Measurements from ENCODE around the gene MYPN.
"Not testable (repeated sequence)": the region's sequence is repeated elsewhere in the genome, so short reads cannot be mapped to it uniquely, and the experiment has no call there.

The MYPN gene

GRCh38 chr10:68155615-68156210 lies 46.4 kb downstream of the MYPN start:
- H3K27ac ChIP-seq, result no peak overlapping the region

GRCh38 chr10:68156373-68157185 lies 47.3 kb downstream of the MYPN start:
- Histone ChIP-seq H3K4me3 (no peak overlapping the region), H3K27ac (no peak overlapping the region)
- peak; percentile 73 for TF ChIP-seq CTCF (IDR thresholded peaks at IDR 0.05)
- DNase-seq (ENCODE audit: low spot score), result no peak

More at GRCh38 chr10:68155615-68156210, 46.4 kb downstream of the MYPN start:
- H3K4me3 ChIP-seq, result no peak overlapping the region
- no peak for TF ChIP-seq CTCF (IDR thresholded peaks at IDR 0.05)
- DNase-seq (ENCODE audit: low spot score), result no peak

GRCh38 chr10:68157522-68157921 lies 48.2 kb downstream of the MYPN start:
- H3K27ac ChIP-seq; DNase-seq (ENCODE audit: low spot score); H3K4me3 ChIP-seq: not testable (repeated sequence)

GRCh38 chr10:68158031-68158430 lies 48.7 kb downstream of the MYPN start:
- no peak for TF ChIP-seq CTCF (IDR thresholded peaks at IDR 0.05)
- Histone ChIP-seq H3K27ac (no peak overlapping the region), H3K4me3 (no peak overlapping the region)
- no peak for DNase-seq (ENCODE audit: low spot score)

GRCh38 chr10:68163735-68164134 lies 54.4 kb downstream of the MYPN start:
- Histone ChIP-seq H3K4me3 (no peak overlapping the region), H3K27ac (no peak overlapping the region)
- TF ChIP-seq CTCF (IDR thresholded peaks at IDR 0.05), result no peak
- no peak for DNase-seq (ENCODE audit: low spot score)

- H3K27ac ChIP-seq, result no peak overlapping the region
- no peak for TF ChIP-seq CTCF (IDR thresholded peaks at IDR 0.05)
- DNase-seq (ENCODE audit: low spot score), result no peak
- H3K4me3 ChIP-seq, result no peak overlapping the region
These were observed 56.4 kb downstream of the MYPN start for GRCh38 chr10:68165643-68166042.

- no peak for DNase-seq (ENCODE audit: low spot score)
- Histone ChIP-seq H3K4me3 (no peak overlapping the region), H3K27ac (no peak overlapping the region)
- TF ChIP-seq CTCF (IDR thresholded peaks at IDR 0.05), result no peak
These were observed 57.7 kb downstream of the MYPN start for GRCh38 chr10:68166871-68167585.

Data from coronary artery (tissue), 2 donors.